Activated naive CD4-positive, alpha-beta T cell treated with anti-CD3 and anti-CD28 coated beads, Interleukin-2, amount 50 U/mL, for 24 hours (primary cell): ENCODE results near the gene SLC22A4.

Experiments
- H3K27ac Mint-ChIP-seq: one replicate; pipeline ENCODE4 v1.8.0; 2021; ENCODE audit warnings: mild to moderate bottlenecking, mixed read lengths
- H3K27me3 Mint-ChIP-seq: one replicate; pipeline ENCODE4 v1.8.0; 2021; ENCODE audit warnings: mixed read lengths
- H3K36me3 Mint-ChIP-seq: one replicate; pipeline ENCODE4 v1.8.0; 2021; ENCODE audit warnings: mixed read lengths
- H3K4me1 Mint-ChIP-seq: one replicate; pipeline ENCODE4 v1.8.0; 2021; ENCODE audit warnings: mixed read lengths
- H3K4me3 Mint-ChIP-seq: one replicate; pipeline ENCODE4 v1.8.0; 2021; ENCODE audit warnings: mild to moderate bottlenecking, mixed read lengths
- H3K9me3 Mint-ChIP-seq: one replicate; pipeline ENCODE4 v1.8.0; 2021; ENCODE audit warnings: mixed read lengths

SLC22A4 gene

GRCh38 chr5:132293992-132294727 is at the start of gene SLC22A4:
SLC22A4 (plus strand) TSS chr5:132294394; CDS start chr5:132294617, 223 bp downstream.
- Mint-ChIP-seq H3K27ac (peak within 1 kb of the TSS; percentile 86), H3K9me3 (no peaks in the 10 kb centered on the region), H3K27me3 (peaks cover 6% of the 10 kb centered on the region), H3K36me3 (no peaks in the 10 kb centered on the region), H3K4me1 (peaks cover 21% of the 10 kb centered on the region), H3K4me3 (peak within 1 kb of the TSS; percentile 92)

- no peaks in the 10 kb centered on the region for H3K4me1 Mint-ChIP-seq
- no peak overlapping the region for H3K27ac Mint-ChIP-seq
- H3K9me3 Mint-ChIP-seq: peaks cover 20% of the 10 kb centered on the region
- H3K4me3 Mint-ChIP-seq: no peak overlapping the region
- peaks cover 10% of the 10 kb centered on the region for H3K27me3 Mint-ChIP-seq
- peaks cover 4% of the 10 kb centered on the region for H3K36me3 Mint-ChIP-seq
These were observed 48.6 kb upstream of the SLC22A4 start for GRCh38 chr5:132245593-132245992.

DNA sequence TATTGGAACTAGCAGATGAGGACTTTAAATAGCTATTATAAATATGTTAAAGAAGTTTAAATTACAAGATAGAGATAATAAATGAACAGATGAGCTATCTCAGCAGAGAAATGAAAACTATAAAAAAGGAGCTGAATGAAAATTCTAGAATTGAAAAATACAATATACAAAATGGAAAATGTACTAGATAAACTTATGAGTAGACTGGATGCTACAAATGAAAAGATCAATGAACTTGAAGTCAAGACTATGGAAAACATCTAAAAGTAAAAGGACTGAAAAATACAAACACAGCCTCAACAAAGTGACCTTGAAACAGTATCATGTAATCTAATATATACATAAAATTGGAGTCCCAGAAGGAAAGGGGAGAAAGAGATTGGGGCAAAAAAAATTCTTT is 47.4 kb upstream of the SLC22A4 start:
- H3K27me3 Mint-ChIP-seq: peaks cover 10% of the 10 kb centered on the region
- no peaks in the 10 kb centered on the region for H3K4me1 Mint-ChIP-seq
- peaks cover 4% of the 10 kb centered on the region for H3K36me3 Mint-ChIP-seq
- H3K27ac Mint-ChIP-seq: no peak overlapping the region
- peaks cover 20% of the 10 kb centered on the region for H3K9me3 Mint-ChIP-seq
- no peak overlapping the region for H3K4me3 Mint-ChIP-seq

DNA sequence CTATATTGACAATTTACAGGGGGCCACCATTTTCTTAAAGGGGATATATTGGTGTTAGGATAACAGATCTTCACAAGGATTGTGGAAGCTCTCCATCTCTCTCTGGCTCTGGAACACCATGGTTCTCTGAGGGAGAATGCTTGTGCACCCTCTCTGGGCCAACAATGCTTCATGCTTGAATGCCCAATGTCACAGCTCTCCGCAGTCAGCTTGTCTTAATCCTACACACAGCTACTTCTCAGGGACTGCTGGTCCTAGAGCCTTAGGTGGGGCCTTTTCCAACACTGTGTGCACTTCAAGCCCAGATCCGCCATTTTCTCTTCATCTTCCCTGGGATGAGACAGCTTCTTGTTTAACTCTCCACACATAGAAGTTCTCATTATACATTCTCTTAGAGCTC is 43.6 kb upstream of the SLC22A4 start:
- Mint-ChIP-seq H3K27ac (no peak overlapping the region), H3K4me1 (no peaks in the 10 kb centered on the region), H3K27me3 (peaks cover 3% of the 10 kb centered on the region), H3K9me3 (peaks cover 7% of the 10 kb centered on the region), H3K4me3 (no peak overlapping the region), H3K36me3 (no peaks in the 10 kb centered on the region)

GRCh38 chr5:132251220-132251725 is 42.9 kb upstream of the SLC22A4 start:
- Mint-ChIP-seq H3K27ac (no peak overlapping the region), H3K36me3 (no peaks in the 10 kb centered on the region), H3K27me3 (peaks cover 4% of the 10 kb centered on the region), H3K4me1 (no peaks in the 10 kb centered on the region), H3K4me3 (no peak overlapping the region), H3K9me3 (peaks cover 7% of the 10 kb centered on the region)

DNA sequence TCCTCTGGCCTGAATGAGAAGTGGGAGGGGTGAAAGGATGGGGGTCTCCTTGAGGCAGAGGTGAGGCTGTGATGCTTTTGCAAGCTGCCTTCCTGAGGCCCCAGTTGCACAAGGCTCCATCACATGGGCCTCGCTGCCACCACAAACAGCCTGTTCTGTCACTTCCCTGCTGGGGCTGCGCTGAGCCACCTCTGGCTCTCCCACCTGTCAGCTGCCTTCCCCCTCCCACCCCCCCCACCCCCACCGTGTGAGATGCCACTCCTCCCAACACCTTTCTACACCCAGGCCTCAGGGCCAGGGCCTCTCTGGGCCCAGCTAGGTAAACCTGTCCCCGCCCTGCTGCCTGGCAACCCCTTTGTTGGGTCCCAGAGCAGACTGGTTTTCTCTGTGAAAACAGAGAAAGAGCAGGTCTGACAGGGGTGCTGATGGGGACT is 41.2 kb upstream of the SLC22A4 start:
- H3K27me3 Mint-ChIP-seq: peaks cover 11% of the 10 kb centered on the region
- H3K36me3 Mint-ChIP-seq: no peaks in the 10 kb centered on the region
- H3K9me3 Mint-ChIP-seq: no peaks in the 10 kb centered on the region
- H3K4me1 Mint-ChIP-seq: no peaks in the 10 kb centered on the region
- no peak overlapping the region for H3K27ac Mint-ChIP-seq
- no peak overlapping the region for H3K4me3 Mint-ChIP-seq

- Mint-ChIP-seq H3K4me1 (no peaks in the 10 kb centered on the region), H3K27me3 (peaks cover 14% of the 10 kb centered on the region), H3K36me3 (no peaks in the 10 kb centered on the region), H3K27ac (no peak overlapping the region), H3K9me3 (no peaks in the 10 kb centered on the region), H3K4me3 (no peak overlapping the region)
These were observed 40.5 kb upstream of the SLC22A4 start for GRCh38 chr5:132253452-132254320.

DNA sequence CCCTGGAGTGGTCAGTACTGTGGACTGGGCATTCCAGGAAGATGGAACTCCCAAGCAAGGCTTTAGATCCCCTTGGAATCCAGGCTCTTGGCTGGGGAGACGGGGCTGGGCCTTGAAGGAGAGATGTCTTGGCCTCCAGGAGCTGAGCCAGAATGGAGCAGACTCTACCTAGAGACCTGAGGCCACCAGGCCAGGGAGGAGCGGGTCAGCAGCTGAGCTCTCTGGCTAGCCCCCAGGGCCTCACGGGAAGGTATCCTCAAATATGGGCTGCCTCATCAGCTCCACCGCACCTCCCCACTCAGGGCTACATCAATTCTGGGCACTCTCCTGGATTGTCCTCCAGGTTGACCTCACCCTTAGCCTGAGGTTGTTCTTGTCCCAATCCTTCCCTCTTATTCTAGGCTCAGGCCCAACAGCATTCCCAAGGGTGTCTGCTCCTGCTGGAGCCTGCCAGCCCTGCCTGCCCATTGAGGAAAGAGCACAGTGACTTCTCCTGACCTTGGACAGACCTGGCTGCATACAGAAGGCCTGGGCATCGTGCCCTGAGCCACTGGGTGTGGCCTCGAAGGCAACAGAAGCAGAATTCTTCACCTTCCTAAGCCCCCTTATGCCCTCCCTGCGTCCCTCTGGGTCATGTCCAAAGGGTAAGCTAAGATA is 39.7 kb upstream of the SLC22A4 start:
- no peak overlapping the region for H3K27ac Mint-ChIP-seq
- no peaks in the 10 kb centered on the region for H3K36me3 Mint-ChIP-seq
- H3K9me3 Mint-ChIP-seq: no peaks in the 10 kb centered on the region
- H3K4me3 Mint-ChIP-seq: no peak overlapping the region
- peaks cover 14% of the 10 kb centered on the region for H3K27me3 Mint-ChIP-seq
- no peaks in the 10 kb centered on the region for H3K4me1 Mint-ChIP-seq

DNA sequence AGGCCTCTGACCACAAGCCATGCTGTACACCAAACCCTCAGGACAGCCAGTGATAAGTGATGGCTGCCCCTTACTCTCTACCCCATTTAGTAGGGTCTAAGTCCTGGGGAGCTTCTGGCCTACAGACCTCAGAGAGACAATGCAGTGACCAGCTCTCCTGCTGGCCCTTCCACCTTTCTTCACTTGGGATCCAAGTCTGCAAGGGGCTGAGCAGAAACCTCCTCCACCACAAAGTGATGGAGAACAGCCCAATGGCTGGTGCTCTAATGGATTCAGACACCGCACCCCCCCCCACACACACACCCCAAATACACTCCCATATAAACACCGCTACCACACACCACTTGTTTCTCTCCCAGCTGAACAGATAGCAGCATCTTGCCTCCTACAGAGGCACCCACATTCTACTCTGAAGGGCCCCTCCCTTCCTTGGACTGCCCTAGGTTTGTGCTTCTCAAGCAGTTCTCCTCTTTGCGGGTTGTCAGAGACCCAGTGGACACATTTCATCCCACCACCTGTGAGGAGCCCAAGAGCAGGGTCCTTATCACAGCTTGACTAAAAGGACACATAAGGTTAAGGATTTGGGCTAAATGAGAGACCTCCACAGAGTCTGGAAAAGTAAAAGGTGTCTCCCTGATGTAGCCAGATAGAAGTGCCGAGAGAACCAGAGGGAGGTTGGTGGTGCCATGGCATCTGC is 38.0 kb upstream of the SLC22A4 start:
- no peaks in the 10 kb centered on the region for H3K9me3 Mint-ChIP-seq
- no peaks in the 10 kb centered on the region for H3K36me3 Mint-ChIP-seq
- H3K27me3 Mint-ChIP-seq: peaks cover 14% of the 10 kb centered on the region
- H3K4me3 Mint-ChIP-seq: peak overlapping the region; percentile 57
- peaks cover 10% of the 10 kb centered on the region for H3K4me1 Mint-ChIP-seq
- no peak overlapping the region for H3K27ac Mint-ChIP-seq

GRCh38 chr5:132256783-132257130 is 37.4 kb upstream of the SLC22A4 start:
- no peaks in the 10 kb centered on the region for H3K36me3 Mint-ChIP-seq
- peaks cover 14% of the 10 kb centered on the region for H3K27me3 Mint-ChIP-seq
- peaks cover 10% of the 10 kb centered on the region for H3K4me1 Mint-ChIP-seq
- no peaks in the 10 kb centered on the region for H3K9me3 Mint-ChIP-seq
- H3K27ac Mint-ChIP-seq: no peak overlapping the region
- H3K4me3 Mint-ChIP-seq: peak overlapping the region; percentile 57

DNA sequence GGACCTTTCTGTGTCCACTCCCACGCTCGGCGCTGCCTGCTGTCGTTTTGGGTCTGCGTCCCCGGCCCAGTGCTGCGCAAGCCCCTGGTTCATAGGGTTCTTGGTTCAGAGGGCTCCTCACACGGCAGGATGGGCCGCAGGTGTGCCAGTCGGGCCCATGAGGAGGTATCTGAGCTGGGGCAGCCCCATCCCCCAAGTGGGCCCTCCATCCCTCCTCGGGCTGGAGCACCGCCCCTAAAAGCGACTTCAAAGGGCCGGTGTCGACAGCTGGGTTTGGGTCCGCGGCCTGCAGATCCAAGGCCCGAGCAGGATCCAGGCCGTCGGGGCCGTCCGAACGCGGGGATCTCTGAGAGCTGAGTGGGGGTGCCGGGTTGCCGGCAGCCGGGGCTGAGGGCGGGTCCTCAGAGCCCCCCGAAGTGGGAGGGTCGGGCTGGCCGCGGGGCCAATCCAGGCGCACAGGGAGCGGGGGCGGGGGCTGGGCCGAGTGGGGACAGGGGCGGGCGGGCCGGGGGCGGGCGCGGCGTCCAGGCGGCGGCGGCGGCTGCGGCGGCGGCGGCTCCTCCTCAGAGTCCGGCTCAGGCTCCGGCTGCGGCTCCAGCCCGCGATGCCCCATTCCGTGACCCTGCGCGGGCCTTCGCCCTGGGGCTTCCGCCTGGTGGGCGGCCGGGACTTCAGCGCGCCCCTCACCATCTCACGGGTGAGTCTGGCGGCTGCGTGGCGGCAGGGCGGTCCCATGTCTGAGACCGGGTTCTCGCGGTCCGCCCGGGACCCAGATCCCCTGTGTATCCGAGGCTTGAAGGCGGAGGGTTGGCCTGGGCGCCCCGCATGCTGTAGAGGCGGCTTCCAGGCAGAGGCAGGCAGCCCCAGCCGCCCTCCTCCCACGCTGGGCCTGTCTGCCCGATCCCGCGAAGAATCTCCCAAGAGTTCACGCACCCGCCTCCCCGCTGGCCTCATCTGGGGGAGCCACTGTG is 36.8 kb upstream of the SLC22A4 start, which contains the start of gene PDLIM4:
TSS of gene PDLIM4 (plus strand) at position 566 of the 971 bp plus-strand sequence. CDS start at position 605, 39 bp downstream.
- peaks cover 10% of the 10 kb centered on the region for H3K4me1 Mint-ChIP-seq
- H3K4me3 Mint-ChIP-seq: peak within 1 kb of the TSS; percentile 57
- H3K9me3 Mint-ChIP-seq: no peaks in the 10 kb centered on the region
- no peaks in the 10 kb centered on the region for H3K36me3 Mint-ChIP-seq
- H3K27ac Mint-ChIP-seq: no peak within 1 kb of the TSS
- peaks cover 14% of the 10 kb centered on the region for H3K27me3 Mint-ChIP-seq

DNA sequence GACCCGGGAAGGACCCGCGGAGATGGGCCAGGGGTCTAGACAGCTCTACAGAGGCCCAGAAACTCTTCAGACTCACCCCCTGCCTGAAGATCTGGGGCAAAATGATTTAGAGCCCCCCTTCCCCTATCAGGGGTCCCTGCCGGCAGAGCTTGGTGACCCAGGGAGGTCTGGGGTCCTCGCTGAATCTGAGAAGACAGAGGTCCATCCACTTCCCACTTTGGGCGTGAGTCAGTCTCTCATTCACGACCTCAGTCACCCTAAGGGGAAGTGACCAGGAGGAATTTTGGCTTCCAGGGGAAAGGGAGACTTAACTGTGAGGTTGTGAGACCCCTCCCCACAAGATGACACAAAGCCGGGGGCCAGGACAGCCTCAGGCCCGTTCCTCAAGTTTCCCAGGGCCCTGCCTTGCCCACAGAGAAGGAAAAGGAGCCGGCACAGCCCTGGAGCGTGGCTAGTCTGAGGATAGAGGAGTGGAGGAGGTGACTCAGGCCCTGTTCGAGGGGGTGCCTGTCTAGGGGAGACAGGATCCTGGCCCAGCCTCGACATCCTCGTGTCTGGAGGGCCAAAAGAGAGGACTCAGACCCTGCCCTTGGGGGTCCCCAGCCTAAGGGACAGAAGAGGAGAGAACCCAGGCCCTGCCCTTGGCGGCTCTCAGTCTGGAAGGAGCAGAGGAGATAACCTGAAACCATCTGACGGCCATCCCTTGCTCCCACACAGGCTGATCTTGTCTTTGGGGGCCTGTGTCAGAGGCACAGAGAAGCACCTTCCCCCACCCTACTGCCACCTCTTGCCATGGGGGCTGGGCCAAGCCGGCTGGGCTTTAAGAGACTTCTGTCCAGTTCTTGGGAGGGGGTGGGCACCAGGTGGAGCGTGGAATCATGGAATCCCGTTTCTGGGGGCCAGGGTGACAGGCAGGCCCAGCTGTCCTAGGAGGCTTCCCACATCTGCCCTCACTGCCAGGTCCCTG is 35.8 kb upstream of the SLC22A4 start:
- Mint-ChIP-seq H3K36me3 (no peaks in the 10 kb centered on the region), H3K9me3 (no peaks in the 10 kb centered on the region), H3K27ac (no peak overlapping the region), H3K4me1 (peaks cover 10% of the 10 kb centered on the region), H3K27me3 (peaks cover 14% of the 10 kb centered on the region), H3K4me3 (no peak overlapping the region)

DNA sequence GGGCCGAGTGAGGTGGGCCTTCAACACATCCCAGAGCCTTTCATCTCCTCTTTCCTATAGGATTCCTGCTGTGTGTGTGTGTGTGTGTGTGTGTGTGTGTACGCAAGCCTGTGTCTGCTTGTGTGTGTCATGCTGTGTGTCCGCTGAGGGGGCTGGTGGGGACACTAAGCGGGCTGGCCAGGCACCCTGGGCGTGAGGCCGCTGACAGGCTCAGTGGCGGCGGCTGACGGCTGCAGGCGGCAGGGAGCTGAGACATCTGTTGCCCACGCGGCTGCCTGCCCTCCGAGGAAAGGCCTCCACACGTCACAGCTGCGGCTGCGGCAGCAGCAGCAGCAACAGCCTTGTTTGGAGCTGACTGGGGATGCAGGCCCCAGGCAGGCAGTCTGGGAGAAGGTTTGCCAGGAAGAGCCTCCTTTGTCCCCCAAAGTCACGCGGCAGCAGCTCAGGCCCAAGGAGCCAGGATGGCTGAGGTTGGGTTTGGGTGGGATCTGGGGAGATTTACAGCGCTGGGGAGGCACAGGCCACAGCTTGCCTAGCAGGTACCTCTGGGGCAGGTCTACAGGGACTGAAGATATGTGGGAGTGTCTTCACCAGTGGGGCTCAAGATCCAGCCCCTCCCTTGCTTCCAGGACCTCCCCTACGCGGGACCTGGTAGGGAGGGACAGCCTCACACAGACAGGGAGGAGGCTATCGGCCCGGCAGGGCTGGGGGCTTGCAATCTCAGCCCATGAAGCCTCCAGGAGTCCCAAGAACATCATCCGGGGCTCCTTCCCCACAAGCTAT is 34.9 kb upstream of the SLC22A4 start:
- Mint-ChIP-seq H3K27ac (no peak overlapping the region), H3K4me3 (no peak overlapping the region), H3K4me1 (peaks cover 10% of the 10 kb centered on the region), H3K9me3 (no peaks in the 10 kb centered on the region), H3K27me3 (peaks cover 14% of the 10 kb centered on the region), H3K36me3 (no peaks in the 10 kb centered on the region)
